ENCODE measurements around the gene TBL1Y.

DNA sequence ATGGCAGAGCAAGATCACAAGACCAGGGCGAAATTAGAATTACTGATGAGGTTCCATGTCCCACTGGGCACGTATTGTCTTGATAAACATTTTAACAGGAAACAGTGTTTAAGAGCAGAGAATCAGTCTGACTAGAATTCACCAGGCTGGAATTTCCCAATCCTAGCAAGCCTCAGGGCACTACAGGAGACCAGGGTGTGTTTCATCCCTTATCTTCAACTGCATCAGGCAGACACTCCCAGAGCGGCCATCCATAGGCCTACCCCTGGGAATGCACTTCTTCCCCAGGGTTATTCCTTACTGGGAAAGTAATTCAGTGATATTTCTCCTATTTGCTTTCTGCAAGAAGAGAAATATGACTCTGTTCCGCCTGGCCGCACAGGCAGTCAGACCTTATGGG, 205.4 kb downstream of the TBL1Y start:
- TF ChIP-seq, protein P1, sequence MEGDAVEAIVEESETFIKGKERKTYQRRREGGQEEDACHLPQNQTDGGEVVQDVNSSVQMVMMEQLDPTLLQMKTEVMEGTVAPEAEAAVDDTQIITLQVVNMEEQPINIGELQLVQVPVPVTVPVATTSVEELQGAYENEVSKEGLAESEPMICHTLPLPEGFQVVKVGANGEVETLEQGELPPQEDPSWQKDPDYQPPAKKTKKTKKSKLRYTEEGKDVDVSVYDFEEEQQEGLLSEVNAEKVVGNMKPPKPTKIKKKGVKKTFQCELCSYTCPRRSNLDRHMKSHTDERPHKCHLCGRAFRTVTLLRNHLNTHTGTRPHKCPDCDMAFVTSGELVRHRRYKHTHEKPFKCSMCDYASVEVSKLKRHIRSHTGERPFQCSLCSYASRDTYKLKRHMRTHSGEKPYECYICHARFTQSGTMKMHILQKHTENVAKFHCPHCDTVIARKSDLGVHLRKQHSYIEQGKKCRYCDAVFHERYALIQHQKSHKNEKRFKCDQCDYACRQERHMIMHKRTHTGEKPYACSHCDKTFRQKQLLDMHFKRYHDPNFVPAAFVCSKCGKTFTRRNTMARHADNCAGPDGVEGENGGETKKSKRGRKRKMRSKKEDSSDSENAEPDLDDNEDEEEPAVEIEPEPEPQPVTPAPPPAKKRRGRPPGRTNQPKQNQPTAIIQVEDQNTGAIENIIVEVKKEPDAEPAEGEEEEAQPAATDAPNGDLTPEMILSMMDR (conservative IDR thresholded peaks at IDR 0.05 in 1 of 2, IDR thresholded peaks at IDR 0.05 in 1 of 2; ENCODE audit: extremely low read depth in 1 of 2, insufficient read depth in 1 of 2, low read depth in 1 of 2, low read length in 2 of 2) = no peak
- no peak for TF ChIP-seq EZH2 (IDR thresholded peaks at IDR 0.05; ENCODE audit: borderline replicate concordance, low read length)

Data from mammary epithelial cell (primary cell).